ENCODE measurements around the gene AAK1.
A peak's percentile ranks its signal among the peaks of the same experiment; 100 is the strongest.

Gene AAK1

DNA sequence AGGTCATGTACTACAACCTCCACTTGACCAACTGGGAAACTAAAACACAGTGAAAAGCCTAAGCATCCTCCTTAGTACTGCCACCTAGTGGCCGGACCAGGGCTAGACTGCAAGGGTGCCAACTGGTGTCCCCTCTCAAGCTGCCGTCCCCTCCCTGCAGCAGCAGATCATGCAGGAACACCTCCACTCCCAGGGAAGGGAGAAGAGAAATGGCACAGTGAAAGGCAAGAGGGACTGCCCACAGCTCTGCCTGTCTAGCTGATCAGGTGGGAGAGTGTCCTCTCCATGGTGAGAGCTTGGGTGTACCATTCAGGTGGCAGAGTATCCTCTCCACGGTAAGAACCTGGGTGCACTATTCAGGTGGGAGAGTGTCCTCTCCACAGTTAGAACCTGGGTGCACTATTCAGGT, 78.1 kb downstream of the AAK1 start:
- ChIA-PET CTCF (interaction anchor here (0.6 to 9.6 kb wide), 77 partner anchors 8 to 1102 kb away, joined by 3 to 195 read pairs (median 5); partner anchors contain the start of genes AAK1 and NFU1), POLR2A (no interaction called here)
- peak; percentile 76 for DNase-seq (ENCODE audit: extremely low spot score)
- TF ChIP-seq, protein P1, sequence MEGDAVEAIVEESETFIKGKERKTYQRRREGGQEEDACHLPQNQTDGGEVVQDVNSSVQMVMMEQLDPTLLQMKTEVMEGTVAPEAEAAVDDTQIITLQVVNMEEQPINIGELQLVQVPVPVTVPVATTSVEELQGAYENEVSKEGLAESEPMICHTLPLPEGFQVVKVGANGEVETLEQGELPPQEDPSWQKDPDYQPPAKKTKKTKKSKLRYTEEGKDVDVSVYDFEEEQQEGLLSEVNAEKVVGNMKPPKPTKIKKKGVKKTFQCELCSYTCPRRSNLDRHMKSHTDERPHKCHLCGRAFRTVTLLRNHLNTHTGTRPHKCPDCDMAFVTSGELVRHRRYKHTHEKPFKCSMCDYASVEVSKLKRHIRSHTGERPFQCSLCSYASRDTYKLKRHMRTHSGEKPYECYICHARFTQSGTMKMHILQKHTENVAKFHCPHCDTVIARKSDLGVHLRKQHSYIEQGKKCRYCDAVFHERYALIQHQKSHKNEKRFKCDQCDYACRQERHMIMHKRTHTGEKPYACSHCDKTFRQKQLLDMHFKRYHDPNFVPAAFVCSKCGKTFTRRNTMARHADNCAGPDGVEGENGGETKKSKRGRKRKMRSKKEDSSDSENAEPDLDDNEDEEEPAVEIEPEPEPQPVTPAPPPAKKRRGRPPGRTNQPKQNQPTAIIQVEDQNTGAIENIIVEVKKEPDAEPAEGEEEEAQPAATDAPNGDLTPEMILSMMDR (IDR thresholded peaks at IDR 0.05; ENCODE audit: control extremely low read depth, extremely low read depth, low read depth, missing control alignments) = peak; percentile 90

DNA sequence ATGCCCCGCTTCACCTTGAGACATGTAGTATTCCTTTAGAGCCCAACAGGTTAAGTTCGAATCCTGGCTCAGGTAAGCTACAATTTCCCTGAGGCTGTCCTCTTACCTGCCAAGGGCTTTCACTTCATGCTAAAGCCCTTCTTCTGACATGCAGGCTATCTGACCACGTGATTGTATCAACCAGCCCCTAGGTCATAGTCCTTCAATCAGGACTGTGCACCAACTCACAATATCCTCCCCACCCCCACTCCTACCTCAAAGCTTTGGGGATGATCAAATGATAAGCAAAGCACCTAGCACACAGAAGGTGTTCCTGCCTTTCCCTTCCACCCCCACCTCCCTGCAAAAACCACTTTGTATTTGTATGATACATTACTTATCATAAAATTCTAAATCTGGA, 78.9 kb downstream of the AAK1 start:
- DNase-seq (ENCODE audit: extremely low spot score) = no peak
- ChIA-PET POLR2A (no interaction called here), CTCF (interaction anchor here (0.6 to 9.6 kb wide), 59 partner anchors 7 to 620 kb away, joined by 3 to 195 read pairs (median 7); partner anchors contain the start of genes AAK1 and NFU1)
- TF ChIP-seq, protein P1 (IDR thresholded peaks at IDR 0.05; ENCODE audit: control extremely low read depth, extremely low read depth, low read depth, missing control alignments) = no peak

DNA sequence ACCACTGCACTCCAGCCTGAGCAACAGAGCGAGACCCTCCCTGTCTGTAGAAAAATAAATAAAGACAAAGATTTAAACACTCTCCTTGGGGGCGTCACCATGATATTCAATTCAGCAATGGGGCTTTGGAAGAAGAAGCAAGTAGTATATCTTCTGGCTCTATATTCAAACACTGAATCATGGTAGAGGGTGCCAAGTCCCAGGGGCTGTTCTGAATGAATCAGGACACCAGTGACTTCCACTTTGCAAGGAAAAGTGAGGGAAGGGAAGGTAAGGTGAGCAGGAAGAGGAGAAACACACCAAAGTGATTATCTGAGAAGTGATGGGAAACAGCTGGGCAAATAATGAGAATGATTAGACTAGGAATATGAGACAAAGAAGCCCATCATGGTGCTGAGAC, 80.5 kb downstream of the AAK1 start:
- ChIA-PET CTCF (interaction anchor here (1.3 to 9.6 kb wide), 5 partner anchors 11 to 153 kb away, joined by 3 to 195 read pairs (median 51); no protein-coding TSS in a partner anchor), POLR2A (no interaction called here)
- DNase-seq (ENCODE audit: extremely low spot score) = no peak
- TF ChIP-seq, protein P1 (IDR thresholded peaks at IDR 0.05; ENCODE audit: control extremely low read depth, extremely low read depth, low read depth, missing control alignments) = no peak

DNA sequence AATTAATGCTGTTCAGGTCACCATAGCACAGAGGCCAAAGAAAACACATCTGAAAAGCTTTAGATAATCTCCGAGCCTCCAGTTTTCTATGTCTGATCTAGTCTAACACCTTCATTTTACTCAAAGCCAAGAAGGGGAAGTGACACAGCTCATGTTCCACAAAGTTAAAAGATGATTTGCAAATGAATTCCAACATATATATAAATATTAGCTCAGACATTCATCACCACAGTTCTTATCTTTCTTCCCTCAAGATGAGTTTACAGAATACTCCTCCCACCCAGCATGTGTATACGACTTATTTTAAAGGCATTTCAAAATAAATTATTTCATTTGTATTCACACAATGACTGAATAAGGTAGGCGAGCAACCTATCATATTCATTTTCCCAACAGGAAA, 82.4 kb downstream of the AAK1 start:
- no peak for DNase-seq (ENCODE audit: extremely low spot score)
- CTCF ChIA-PET = interaction anchor here (1.2 to 3.8 kb wide), 11 partner anchors 7 to 164 kb away, joined by 3 to 41 read pairs (median 6); no protein-coding TSS in a partner anchor
- TF ChIP-seq, protein P1 (IDR thresholded peaks at IDR 0.05; ENCODE audit: control extremely low read depth, extremely low read depth, low read depth, missing control alignments) = no peak
- POLR2A ChIA-PET = no interaction called here

GRCh38 chr2:69560147-69560482, 83.4 kb downstream of the AAK1 start:
- ChIA-PET CTCF (interaction anchor here (0.5 to 3.8 kb wide), 14 partner anchors 8 to 229 kb away, joined by 3 to 41 read pairs (median 6); no protein-coding TSS in a partner anchor), POLR2A (no interaction called here)
- DNase-seq (ENCODE audit: extremely low spot score) = no peak
- TF ChIP-seq, protein P1 (IDR thresholded peaks at IDR 0.05; ENCODE audit: control extremely low read depth, extremely low read depth, low read depth, missing control alignments) = no peak

DNA sequence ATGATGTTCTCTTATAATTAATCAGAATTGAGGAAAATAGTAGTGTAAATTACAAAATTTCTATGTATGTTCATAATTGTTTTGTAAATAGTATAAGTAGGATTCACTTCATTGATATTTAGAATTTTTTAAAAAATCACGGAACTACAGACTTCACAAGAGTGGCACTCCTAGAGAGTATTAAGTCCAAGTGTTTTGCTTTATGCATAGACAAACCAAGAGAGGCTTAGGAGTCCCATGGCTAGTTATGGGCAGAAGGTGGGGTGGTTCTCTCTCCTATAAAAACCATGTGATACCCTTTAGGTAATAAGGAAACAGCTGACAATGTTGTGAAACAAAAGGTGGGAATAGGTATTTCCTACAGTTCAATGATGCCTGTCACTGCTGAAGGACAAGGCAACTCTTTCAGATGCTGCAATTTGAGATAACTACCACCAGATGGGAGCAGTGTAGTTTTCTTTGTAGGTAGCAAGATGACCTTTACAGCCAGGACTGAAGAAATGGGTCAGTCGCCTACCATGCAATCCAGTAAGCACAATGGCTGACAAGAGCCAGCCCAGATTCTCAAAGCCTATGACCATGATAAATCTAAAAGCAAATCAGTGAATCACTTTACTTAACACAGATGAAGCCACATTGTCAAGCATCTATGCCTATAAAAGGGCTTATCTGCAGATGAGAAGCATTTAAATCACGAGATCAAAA, 83.9 kb downstream of the AAK1 start:
- ChIA-PET CTCF (interaction anchor here (0.6 to 3.8 kb wide), 9 partner anchors 9 to 165 kb away, joined by 3 to 41 read pairs (median 7); no protein-coding TSS in a partner anchor), POLR2A (no interaction called here)
- TF ChIP-seq, protein P1 (IDR thresholded peaks at IDR 0.05; ENCODE audit: control extremely low read depth, extremely low read depth, low read depth, missing control alignments) = peak; percentile 68
- peak; percentile 51 for DNase-seq (ENCODE audit: extremely low spot score)
